ACC112 (cell line): ENCODE results near the gene APPBP2.
"Not testable (repeated sequence)": the region's sequence is repeated elsewhere in the genome, so short reads cannot be mapped to it uniquely, and the experiment has no call there.

Experiments used
- H2AFZ ChIP-seq: fragments of 200-600 bp; sonication (generic); one replicate; pipeline ENCODE4 v1.6.0; 2017; ENCODE audit warnings: antibody characterized with exemption, low read length; ENCODE audit not compliant: unreplicated experiment
- H3K27ac ChIP-seq: fragments of 200-600 bp; sonication (generic); 2 replicates; pipeline ENCODE4 v1.5.1; 2014; ENCODE audit warnings: low read depth, mild to moderate bottlenecking, antibody characterized with exemption, low read length, moderate library complexity
- H3K27me3 ChIP-seq: fragments of 200-600 bp; sonication (generic); 2 replicates; pipeline ENCODE4 v1.6.1; 2014; ENCODE audit warnings: mild to moderate bottlenecking, antibody characterized with exemption, low read length, moderate library complexity, mixed read lengths; ENCODE audit not compliant: insufficient read depth
- H3K36me3 ChIP-seq: fragments of 200-600 bp; sonication (generic); 2 replicates; pipeline ENCODE4 v1.6.1; 2016; ENCODE audit warnings: mild to moderate bottlenecking, antibody characterized with exemption, low read length, moderate library complexity, mixed read lengths; ENCODE audit not compliant: insufficient read depth
- H3K4me1 ChIP-seq: fragments of 200-600 bp; sonication (generic); one replicate; pipeline ENCODE4 v1.6.1; 2016; ENCODE audit warnings: low read length, mixed read lengths; ENCODE audit not compliant: insufficient read depth, unreplicated experiment, control insufficient read depth
- H3K4me3 ChIP-seq: fragments of 200-600 bp; sonication (generic); 2 replicates; pipeline ENCODE4 v1.5.1; 2014; ENCODE audit warnings: mild to moderate bottlenecking, low read depth, low read length
- H3K79me2 ChIP-seq: fragments of 200-600 bp; sonication (generic); one replicate; pipeline ENCODE4 v1.6.0; 2016; ENCODE audit warnings: low read length; ENCODE audit not compliant: control insufficient read depth, unreplicated experiment, insufficient read depth

APPBP2 gene

GRCh38 chr17:60436676-60437075, 89.4 kb downstream of the APPBP2 start:
- Histone ChIP-seq H3K36me3 (no peaks in the 10 kb centered on the region), H3K4me1 (peaks cover 4% of the 10 kb centered on the region), H2AFZ (no peak overlapping the region), H3K4me3 (no peak overlapping the region), H3K27me3 (no peaks in the 10 kb centered on the region), H3K27ac (no peak overlapping the region), H3K79me2 (no peaks in the 10 kb centered on the region)

GRCh38 chr17:60435244-60436167, 90.5 kb downstream of the APPBP2 start:
- H3K36me3 ChIP-seq: no peaks in the 10 kb centered on the region
- no peaks in the 10 kb centered on the region for H3K79me2 ChIP-seq
- peak overlapping the region; percentile 52 for H3K4me3 ChIP-seq
- H3K4me1 ChIP-seq: peaks cover 4% of the 10 kb centered on the region
- peak overlapping the region; percentile 99 for H2AFZ ChIP-seq
- peak overlapping the region; percentile 42; the same call in 1 of the 2 replicates for H3K27ac ChIP-seq
- no peaks in the 10 kb centered on the region for H3K27me3 ChIP-seq

- H3K4me3 ChIP-seq, H3K27me3 ChIP-seq: not testable (repeated sequence)
Measured at GRCh38 chr17:60433021-60433997, 92.7 kb downstream of the APPBP2 start.

GRCh38 chr17:60430561-60430960, 95.5 kb downstream of the APPBP2 start:
- not testable (repeated sequence) for H3K27me3 ChIP-seq, H3K36me3 ChIP-seq, H2AFZ ChIP-seq, H3K27ac ChIP-seq, H3K4me1 ChIP-seq, H3K79me2 ChIP-seq, H3K4me3 ChIP-seq

More at GRCh38 chr17:60433021-60433997, 92.7 kb downstream of the APPBP2 start:
- not testable (repeated sequence) for H3K79me2 ChIP-seq, H2AFZ ChIP-seq, H3K4me1 ChIP-seq, H3K36me3 ChIP-seq, H3K27ac ChIP-seq

GRCh38 chr17:60428491-60428890, 97.6 kb downstream of the APPBP2 start:
- not testable (repeated sequence) for H3K27ac ChIP-seq, H2AFZ ChIP-seq, H3K36me3 ChIP-seq, H3K4me1 ChIP-seq, H3K27me3 ChIP-seq, H3K79me2 ChIP-seq, H3K4me3 ChIP-seq

- no peaks in the 10 kb centered on the region for H3K36me3 ChIP-seq
- no peak overlapping the region for H2AFZ ChIP-seq
- H3K4me1 ChIP-seq: no peaks in the 10 kb centered on the region
- no peak overlapping the region for H3K27ac ChIP-seq
- H3K79me2 ChIP-seq: no peaks in the 10 kb centered on the region
- no peak overlapping the region for H3K4me3 ChIP-seq
- no peaks in the 10 kb centered on the region for H3K27me3 ChIP-seq
Measured at GRCh38 chr17:60426596-60426995, 99.4 kb downstream of the APPBP2 start.

GRCh38 chr17:60425626-60426025, 100.4 kb downstream of the APPBP2 start:
- Histone ChIP-seq H2AFZ (no peak overlapping the region), H3K27ac (no peak overlapping the region), H3K27me3 (no peaks in the 10 kb centered on the region), H3K36me3 (no peaks in the 10 kb centered on the region), H3K4me3 (no peak overlapping the region), H3K4me1 (peaks cover 5% of the 10 kb centered on the region), H3K79me2 (no peaks in the 10 kb centered on the region)

GRCh38 chr17:60423865-60424264, 102.2 kb downstream of the APPBP2 start:
- Histone ChIP-seq H3K36me3 (no peaks in the 10 kb centered on the region), H3K79me2 (no peaks in the 10 kb centered on the region), H2AFZ (no peak overlapping the region), H3K4me1 (peaks cover 5% of the 10 kb centered on the region), H3K4me3 (no peak overlapping the region), H3K27ac (no peak overlapping the region), H3K27me3 (no peaks in the 10 kb centered on the region)

GRCh38 chr17:60422162-60422665, 103.8 kb downstream of the APPBP2 start, which contains the start of gene CHCT1:
Gene CHCT1, plus strand, starts transcription at chr17:60422489. Its CDS starts 104 bp downstream, at chr17:60422593.
- no peaks in the 10 kb centered on the region for H3K79me2 ChIP-seq
- peak within 1 kb of the TSS; percentile 94 for H2AFZ ChIP-seq
- peak within 1 kb of the TSS; percentile 85 for H3K4me3 ChIP-seq
- peaks cover 5% of the 10 kb centered on the region for H3K4me1 ChIP-seq
- no peak within 1 kb of the TSS for H3K27ac ChIP-seq
- no peaks in the 10 kb centered on the region for H3K36me3 ChIP-seq
- no peaks in the 10 kb centered on the region for H3K27me3 ChIP-seq
